Stimulated activated CD4-positive, alpha-beta T cell treated with anti-CD3 and anti-CD28 coated beads, Interleukin-4, amount 100 ng/mL, for 1 hour (primary cell): ENCODE data around the gene ZNF296.
"Not testable (repeated sequence)": the region's sequence is repeated elsewhere in the genome, so short reads cannot be mapped to it uniquely, and the experiment has no call there.

Source experiments
- DNase-seq: peaks from one replicate; pipeline ENCODE4 v3.0.0-alpha.2; 2020

The ZNF296 gene

DNA sequence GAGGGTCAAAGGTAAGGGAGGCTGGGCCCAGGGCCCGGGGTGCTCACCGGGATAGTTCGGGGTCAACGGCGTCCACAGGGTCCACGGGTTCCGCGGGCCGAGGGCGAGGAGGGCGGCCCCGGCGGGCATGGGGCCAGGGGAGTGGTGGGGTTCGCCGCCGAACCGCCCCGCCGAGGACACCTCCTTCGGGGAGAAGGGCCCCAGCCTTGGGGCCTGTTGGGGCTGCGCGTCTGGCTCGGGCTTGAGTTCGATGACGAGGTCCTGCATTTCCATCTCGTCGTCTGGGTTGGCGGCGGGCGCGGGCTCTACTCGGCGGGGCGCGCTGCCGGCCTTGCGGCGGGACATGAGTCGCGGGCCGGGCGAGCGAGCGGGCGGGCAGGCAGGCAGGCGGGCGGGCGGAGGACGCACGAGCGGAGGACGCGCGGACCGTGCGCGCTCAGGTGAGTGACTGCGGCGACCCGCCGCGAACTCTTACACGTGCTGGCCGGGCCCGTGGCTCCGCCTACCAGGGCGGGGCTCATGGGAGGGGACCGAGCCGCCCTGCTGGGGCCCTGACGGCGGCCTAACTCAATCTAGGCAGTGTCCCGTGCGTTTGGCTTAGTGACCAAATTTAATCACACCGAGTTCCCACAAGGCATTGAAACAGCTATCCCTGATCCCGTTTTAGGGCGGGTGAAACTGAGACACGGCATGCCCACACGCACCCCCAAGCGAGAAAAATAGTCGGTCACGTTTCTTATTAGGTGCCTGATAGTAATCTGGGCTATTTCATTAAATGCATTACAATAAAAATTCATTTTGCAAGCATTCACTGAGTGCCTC lies at the start of gene ZNF296:
TSS of gene ZNF296 (minus strand) at position 450 of the 822 bp plus-strand sequence. CDS start at position 345, 105 bp downstream.
- DNase-seq = peak; percentile 85

DNA sequence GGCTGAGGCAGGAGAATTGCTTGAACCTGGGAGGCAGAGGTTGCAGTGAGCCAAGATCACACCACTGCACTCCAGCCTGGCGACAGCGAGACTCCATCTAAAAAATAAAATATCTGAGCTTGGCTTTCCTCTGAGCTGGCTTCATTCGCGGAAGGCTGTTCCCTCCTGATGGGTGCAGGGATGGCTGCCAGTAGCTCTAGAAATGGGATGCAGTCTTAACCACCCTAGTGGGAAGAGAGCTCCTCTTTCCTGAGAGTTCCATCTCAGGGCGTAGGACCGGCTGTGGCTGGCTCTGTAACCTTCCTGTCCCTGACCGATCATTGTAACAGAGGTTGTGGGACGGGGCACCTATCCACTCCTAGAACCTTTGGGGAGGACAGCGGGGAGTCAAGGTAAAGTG lies 49.1 kb upstream of the ZNF296 start:
- no peak for DNase-seq

DNA sequence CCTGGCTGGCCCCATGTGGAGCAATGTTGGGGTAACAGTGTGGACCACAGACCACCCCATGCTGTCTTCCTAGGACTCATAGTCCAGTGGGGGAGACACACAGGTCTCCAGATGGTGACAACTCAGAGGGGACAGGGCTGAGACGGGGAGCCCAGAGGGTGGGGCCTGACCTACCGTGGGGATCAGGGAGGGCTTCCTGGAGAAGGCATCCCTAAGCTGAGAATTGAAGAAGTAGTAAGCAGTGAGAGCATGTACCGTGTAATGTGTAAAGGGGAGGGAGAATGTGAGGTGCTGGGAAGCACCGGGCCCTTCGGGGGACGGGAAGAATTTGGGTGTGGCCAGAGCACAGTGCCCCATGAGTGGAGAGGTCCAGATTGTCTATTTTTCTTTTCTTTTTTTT lies 47.7 kb upstream of the ZNF296 start:
- DNase-seq = no peak

DNA sequence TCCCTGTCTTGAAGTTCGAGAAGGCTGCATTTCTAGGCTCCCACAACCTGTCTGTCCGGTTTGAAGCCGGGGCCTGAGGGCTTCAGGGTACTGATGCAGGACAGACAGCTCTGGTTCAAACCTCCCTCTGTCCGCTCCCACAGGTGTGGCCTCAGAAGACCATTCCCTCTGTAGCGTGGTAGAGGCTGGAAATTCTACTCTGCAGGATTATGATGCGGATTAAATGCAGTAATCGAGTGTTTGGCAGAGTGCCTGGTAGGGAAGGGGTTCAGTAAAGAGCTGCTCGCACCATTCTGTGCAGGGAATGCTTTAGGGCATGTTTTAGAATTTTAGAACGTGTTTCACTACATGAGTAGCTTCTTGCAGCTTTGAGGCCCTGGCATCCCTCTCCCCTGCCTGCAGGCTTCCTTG lies 47.2 kb upstream of the ZNF296 start:
- no peak for DNase-seq

DNA sequence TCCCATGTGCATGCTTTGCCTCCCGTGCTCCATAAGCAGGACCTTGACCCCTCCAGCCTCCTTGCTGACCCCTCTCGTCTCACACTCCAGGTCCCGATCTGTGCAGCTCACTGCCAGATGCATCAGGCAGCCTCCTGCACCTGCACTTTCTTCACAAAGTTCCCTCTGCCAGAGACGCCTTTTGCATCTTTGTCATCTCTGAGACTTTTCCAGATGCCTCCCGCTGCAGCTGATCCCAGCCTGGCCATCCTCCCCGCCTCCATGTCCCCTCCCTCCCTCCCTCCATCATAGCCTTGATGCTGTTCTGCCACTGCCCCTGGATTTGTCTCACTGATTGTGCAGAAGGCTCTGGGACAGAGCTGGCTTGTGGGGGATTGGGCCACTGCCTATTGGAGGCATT lies 46.6 kb upstream of the ZNF296 start:
- no peak for DNase-seq

DNA sequence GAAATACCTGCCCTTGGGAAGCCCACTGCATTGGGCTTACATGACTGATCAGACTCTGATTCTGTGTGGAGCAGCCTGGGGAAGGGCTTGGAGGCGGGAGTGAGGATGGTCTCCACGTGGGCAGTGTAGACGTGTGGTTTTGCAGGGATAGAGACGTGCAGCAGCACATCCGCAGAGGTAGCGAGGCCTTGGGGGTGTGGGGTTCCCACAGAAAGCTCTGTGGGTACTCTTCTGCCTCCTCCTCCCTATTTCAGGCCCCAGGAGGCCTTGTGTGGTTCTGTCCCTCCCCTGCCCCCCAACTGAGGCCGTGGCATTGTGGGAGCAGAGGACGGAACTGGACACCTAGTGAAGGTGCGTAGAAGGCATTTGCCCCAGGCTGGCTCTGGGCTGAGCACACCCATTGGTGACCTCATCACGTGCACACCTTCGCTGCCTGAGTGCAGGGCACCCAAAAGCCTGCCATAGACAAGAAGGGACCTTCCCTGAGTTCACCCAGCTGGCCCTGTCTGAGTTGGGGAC lies 45.6 kb upstream of the ZNF296 start:
- no peak for DNase-seq

DNA sequence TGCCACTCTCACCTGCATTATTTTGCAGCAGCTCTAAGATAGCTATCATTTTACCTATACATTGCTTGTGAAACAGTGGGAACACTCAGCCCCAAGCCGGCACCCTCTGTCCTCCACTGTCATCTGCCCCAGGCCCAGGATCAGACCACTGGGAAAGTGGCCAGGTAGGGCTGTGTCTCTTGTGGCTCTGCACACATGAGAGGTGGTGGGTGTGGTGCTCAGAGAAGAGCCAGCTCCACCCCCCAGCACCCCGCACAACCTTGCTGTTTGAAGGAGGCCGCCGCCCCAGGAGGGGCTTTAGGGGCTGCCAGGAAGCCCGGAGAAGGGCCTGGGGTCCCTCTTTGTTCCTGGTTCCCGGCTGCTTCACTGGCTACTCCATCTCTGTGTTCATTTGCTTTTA lies 43.3 kb upstream of the ZNF296 start:
- DNase-seq = no peak

DNA sequence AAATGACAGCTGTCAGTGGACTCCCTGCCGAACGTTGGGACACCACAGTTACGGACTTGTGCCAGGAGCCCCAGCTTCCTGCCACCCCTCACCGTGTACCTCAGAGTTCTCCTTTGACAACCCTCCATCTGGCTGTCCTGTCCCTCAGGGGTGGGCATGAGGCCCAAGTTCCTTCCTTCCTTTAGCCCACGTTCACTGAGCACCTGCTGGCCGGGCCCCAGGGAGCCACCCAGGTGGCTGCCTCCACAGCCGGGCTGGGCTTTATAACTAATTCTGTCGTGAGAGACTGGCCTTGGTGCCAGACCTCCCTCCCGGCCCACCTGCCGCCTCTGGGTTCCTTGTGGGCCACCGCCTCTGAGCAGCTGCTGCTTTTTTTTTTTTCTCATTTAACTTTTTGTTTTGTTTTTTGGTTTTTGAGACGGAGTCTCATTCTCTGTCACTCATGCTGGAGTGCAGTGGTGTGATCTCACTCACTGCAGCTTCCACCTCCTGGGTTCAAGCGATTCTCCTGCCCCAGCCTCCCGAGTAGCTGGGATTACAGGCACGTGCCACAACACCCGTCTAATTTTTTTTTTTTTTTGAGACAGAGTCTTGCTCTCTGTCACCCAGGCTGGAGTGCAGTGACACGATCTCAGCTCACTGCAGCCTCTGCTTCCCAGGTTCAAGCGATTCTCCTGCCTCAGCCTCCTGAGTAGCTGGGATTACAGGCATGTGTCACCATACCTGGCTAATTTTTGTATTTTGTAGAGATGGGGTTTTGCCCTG lies 42.5 kb upstream of the ZNF296 start:
- DNase-seq = not testable (repeated sequence)

DNA sequence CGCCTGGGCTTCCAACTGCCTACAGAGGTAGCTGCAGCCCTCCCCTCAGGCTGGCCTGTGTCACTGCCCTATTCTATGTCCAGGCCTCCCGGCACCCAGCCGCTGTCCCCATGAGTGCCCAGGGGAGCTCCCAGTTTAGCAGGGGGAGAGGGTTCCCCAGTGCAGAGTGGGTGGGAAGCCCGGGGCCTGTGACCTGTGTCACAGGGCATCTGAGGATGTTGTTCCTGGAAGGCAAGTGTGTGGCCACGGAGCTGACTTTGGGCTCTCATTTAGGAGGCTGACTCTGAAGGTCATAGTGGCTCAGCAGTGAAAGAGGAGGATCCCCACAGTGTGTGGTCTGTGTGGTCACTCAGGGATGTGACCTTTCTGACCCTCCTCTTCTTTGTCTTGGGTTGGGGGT lies 41.8 kb upstream of the ZNF296 start:
- no peak for DNase-seq

DNA sequence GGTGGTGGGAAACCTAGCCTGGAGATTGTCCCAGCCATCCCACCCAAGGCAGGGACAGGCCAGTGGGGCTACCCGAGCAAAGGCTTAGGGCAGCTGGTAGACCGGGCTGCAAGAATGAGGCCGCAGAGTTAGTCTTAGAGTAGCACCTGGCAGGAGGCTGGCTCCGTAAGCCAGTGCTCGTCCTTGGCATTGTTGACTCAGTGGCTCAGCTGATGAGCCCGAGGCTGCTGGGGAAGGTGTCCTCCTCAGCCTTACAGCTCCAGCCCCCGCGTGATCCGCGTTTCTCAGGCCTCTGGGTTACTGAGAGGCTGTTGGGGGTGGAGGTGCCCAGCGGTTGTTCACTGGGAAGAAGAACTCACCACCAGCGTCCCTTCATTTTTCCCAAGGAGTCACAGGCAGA lies 41.4 kb upstream of the ZNF296 start:
- DNase-seq = no peak

DNA sequence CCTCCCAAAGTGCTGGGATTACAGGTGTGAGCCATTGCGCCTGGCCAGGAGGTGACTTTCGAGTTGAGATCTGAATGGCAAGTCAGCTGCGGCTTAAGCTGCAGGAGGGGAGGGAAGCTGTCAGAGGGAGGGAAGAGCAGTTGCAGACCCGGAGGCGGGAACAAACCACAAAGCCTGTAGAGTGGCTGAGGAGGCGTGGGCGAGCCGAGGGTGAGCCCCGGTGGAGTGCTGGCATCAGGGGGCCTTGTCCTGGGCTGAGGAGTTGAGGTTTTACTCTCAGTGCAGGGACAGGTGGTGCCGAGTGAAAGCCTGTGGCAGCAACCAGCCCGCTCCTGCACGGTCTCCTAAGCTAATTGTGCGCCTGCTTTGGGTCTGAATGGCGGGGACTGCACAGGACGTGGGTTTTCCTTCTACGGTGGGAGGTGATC lies 40.9 kb upstream of the ZNF296 start:
- DNase-seq = peak; percentile 66

DNA sequence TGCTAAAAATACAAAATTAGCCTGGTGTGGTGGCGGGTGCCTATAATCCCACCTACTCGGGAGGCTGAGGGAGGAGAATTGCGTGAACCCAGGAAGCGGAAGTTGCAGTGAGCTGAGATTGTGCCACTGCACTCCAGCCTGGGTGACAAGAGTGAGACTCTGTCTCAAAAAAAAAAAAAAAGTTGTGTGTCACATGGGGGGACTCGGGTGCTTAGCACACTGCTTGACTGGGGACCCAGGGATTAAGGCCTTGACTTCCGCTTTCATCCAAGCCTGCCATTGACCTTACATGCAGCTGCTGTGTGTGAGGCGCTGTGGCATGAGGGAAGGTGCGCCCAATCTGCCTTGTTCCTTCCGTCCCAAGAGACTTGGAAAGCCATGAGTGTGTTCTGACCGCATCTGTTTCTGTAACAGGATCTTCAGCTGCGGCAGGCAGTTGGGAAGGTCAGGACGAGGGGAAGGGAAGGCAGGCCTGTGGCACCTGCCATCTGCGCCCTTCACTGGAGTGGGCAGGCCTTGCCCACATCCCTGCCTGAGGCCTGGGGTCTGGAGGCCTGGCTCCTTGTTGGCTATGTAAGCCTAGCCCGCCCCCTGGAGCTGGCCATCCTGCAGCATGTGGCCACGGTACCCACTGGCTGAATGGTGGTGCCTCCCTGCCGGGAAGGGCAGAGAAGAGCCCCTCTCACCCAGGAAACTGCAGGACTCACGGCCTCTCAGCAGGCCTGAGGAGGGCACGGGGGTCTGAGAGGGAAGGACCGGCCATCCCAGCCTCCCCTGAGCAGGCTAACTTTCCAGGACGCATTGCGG lies 39.7 kb upstream of the ZNF296 start:
- DNase-seq = no peak

DNA sequence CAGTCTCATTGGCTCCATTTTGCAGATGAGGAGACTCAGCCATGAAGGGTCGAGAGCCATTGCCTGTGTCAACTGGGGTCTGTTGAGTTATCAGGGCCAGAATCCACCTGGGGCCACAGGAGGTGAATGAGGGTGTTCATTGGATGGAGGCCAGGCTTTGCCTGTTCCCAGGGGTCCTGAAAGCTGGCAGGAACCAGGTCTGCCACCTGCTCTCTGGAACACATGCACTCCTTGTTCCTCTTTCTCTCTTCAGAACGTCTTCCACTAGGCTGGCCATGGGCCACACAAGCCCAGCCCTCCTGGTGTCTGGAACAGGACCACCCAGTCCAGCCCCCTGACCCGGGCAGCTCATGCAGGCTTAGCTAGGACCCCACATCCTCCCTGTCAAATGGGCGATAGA lies 37.8 kb upstream of the ZNF296 start:
- no peak for DNase-seq

DNA sequence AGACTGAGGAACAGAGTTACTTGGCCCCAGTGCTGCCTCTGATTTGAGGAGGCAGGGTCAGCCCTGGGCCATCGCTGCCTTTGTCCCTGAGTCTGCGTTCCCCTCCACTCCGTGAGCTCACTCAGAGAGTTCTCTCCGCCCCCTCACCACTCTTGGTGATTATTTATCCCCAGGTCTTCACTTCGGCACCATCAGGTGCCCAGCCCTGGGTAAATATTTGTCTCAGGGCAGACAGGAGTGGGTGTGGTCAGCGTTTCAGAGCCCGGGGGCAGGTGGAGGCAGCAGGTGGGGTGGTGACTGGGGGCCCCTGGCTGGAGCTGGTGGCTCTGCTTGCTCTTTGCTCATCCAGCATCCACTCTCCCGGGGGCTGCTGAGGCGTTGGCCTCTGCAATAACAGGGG lies 37.4 kb upstream of the ZNF296 start:
- DNase-seq = no peak

DNA sequence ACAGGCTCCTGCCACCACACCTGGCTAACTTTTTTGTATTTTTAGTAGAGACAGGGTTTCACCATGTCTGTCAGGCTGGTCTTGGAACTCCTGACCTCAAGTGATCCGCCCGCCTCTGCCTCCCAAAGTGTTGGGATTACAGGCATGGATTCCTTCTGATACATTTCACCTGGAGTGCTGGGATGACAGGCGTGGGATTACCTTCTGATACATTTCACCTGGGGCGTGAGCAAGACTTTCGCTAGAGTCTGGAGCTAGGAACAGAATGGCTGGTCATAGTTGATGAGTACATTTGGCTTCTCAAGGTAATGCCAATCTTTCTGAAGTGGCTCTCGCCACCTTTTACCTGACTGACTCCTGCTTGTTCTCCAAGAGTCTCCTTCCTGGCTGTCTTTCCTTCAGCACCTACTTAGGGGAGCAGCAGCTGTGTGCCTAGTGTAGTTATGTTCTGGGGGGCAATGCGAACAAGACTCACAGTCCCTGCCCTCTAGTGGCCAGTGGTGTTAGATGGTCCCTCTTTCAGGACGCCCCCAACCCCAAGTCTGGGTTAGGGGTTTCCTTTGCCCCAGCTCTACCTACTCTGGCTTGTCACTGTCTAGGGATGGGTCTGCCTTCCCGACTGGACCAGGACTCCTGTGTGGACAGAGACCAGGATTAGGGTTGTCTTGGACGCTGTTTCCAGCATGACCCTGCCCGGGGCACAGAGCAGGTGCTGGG lies 36.0 kb upstream of the ZNF296 start:
- no peak for DNase-seq

DNA sequence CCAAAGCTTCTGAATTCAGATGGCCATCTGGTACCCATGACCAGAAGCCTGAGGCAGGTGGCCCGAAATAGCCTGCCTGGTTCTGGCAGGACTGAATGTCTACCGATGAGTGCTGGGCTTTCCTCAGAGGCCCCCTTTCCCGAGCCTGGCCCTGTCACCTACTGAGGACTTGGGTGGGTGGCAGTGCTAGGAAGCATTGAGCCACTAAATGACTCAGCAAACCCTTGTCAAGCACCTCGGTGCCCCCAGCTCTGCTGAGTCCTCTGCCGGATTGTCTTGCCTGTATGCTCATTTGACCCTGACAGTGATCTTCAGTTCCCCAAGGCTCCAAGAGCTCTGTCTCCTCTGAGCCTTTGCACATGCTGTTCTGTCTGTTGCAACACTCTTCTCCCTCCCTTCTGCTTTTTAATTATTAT lies 34.6 kb upstream of the ZNF296 start:
- no peak for DNase-seq

DNA sequence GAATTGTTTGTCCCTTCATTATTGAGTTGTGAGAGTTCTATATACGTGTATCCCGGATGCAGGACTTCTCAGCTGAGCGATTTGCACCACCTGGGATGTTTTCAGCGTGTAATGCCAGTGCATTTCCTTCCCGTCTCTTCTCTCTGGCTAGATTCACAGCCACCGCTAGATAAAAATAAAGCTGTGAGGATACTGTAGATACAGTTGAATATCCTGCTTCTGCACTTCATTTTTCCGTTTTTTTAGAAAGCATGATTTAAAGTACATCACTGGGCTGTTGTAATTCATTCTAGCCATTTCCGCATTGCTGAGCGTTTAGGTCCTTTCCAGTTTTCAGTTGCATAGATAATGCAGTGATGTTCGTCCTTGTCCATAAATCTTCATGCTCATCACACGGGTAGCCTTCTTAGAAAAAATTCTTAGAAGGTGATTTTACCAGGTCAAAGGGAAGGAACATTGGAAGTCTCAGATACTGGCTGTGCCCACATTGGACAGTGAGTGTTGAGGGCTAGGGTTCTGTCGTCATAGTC lies 31.4 kb upstream of the ZNF296 start:
- DNase-seq = no peak

DNA sequence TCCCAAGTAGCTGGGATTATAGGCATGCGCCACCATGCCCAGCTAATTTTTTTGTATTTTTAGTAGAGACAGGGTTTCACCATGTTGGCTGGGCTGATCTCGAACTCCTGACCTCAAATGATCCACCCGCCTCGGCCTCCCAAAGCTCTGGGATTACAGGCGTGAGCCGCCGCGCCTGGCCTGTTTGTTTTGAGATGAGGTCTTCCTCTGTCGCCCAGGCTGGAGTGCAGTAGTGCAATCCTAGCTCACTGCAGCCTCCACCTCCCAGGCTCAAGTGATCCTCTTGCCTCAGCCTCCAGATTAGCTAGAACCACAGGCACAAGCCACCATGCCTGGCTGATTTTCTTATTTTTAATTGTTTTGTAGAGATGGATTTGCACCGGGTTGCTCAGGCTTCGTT lies 30.1 kb upstream of the ZNF296 start:
- not testable (repeated sequence) for DNase-seq

DNA sequence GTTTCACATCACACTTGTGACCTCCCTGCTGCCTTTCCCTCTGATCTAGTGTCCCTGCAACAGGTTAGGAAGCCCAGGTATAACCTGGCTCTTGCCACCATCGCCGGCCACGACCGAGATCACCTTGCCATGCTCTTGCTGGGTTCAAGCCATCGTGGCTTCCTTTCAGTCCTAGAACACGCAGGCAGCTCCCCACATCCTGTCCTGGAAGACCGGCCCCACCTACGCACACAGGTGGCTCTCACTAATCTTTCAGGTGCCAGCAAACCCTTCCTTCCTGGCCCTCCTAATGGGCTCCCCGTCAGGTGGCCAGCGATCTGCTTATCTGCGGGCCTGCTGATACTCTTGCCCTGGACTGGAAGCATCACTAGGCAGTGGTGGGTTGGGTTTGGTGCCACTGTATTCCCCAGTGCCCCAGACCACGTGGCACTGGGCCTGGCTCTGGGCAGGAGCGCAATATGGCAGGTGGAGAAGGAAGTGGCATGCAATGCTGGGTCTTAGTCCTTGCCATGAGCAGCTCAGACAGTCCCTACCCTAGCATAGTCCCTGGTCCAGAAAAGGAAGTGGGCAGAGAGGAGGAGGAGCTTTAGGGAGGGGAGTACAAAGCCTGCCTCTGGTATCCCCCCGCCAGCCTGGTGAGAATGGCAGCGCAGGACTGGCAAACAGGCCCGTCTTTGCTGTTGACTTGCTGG lies 28.5 kb upstream of the ZNF296 start:
- DNase-seq = no peak

DNA sequence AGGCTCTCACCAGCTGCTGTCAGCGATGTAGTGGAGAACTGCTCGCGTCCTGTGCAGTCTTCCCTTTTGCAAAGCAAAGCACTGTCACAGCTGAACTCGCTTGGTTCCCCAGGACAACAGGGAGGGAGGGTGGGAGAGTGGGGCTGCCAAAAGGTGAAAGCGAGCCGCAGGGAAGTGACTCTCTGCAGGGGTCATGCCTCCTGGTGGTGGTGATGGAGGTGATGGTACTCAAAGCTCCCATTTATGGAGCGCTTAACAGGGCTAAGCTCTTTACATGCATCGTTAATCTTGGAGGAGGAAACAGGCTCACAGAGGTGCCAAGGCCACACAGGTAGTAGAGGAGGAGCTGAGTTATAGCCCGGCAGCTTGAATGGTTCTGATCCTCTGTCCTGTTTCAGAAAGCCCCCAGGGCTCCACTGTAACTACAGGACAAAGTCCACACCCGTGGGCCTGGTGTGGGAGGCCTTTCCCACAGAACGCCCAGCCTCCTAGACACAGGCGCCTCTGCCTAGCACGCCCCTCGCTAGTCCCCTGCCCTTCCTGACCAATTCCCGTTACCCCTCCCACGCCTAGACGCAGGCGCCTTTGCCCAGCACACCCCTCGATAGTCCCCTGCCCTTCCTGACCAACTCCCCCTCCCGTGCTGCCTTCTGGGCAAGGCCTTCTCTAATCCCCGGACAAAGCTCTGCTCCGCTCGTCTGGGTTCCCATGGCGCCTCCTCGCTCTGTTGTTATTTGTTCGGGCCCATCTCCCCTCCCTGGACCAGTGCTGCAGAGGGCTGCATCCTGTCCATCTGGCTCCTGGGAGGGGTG lies 27.4 kb upstream of the ZNF296 start:
- no peak for DNase-seq

DNA sequence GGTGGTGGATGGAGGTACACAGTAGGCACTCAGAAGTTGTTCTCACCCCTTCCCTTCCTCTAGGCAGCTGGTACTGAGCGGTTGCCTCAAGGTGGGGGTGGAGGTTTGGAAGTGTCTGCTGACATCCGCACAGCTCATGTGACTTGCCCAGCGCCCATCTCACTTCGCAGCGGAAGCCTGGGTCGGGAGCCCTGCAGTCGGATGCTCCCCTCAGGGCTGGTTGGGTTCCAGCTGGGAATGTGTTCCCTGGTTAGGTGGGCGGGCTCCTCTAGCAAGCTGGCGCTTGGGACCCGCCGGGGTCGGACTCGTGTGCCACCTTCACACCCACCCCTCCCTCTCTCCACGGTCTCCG lies 26.9 kb upstream of the ZNF296 start:
- peak; percentile 23 for DNase-seq
